Measurements from ENCODE around the gene GLRA3. TPM values are rescaled to one million over a fixed set of nuclear protein-coding genes. Genes with fewer than 3 reads are reported as not detected.
A peak's percentile ranks its signal among the peaks of the same experiment; 100 is the strongest.

GLRA3 gene
- total and polyA plus RNA-seq, 8 donors = 0.03 to 0.11 (median 0.04) TPM; not detected in 3

DNA sequence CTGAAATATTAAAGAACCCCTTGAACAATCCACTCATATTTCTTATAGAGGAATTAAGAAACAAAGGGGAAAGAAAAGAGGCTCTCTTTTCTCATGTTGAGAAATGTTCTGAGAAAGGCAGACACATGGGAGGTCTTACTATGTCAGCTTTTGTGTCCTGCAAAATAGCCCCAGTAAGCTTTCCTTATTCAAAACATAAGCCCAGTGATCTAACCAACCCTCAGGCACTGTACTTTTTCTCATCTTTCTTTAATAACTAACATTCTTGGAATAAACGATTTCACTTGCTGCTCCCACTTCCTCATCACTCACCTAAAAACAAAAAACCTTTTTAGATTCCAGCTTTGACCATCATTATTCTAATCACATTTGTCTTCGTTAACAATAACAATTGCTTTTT, 115.9 kb downstream of the GLRA3 start:
- intact Hi-C loops (cut with DNase I) = loop anchor here in 1 of 2 donors (10.0 kb wide), 1 partner anchor 348 kb away; no protein-coding TSS in a partner anchor
- Histone ChIP-seq H3K4me3 (no peak overlapping the region), H3K27me3 (no peaks in the 10 kb centered on the region), H3K4me1 (no peaks in the 10 kb centered on the region), H3K27ac (no peak overlapping the region), H3K36me3 (no peaks in the 10 kb centered on the region), H3K9me3 (no peaks in the 10 kb centered on the region)
- no peak for ATAC-seq
- TF ChIP-seq, protein P1, sequence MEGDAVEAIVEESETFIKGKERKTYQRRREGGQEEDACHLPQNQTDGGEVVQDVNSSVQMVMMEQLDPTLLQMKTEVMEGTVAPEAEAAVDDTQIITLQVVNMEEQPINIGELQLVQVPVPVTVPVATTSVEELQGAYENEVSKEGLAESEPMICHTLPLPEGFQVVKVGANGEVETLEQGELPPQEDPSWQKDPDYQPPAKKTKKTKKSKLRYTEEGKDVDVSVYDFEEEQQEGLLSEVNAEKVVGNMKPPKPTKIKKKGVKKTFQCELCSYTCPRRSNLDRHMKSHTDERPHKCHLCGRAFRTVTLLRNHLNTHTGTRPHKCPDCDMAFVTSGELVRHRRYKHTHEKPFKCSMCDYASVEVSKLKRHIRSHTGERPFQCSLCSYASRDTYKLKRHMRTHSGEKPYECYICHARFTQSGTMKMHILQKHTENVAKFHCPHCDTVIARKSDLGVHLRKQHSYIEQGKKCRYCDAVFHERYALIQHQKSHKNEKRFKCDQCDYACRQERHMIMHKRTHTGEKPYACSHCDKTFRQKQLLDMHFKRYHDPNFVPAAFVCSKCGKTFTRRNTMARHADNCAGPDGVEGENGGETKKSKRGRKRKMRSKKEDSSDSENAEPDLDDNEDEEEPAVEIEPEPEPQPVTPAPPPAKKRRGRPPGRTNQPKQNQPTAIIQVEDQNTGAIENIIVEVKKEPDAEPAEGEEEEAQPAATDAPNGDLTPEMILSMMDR (IDR thresholded peaks at IDR 0.05) = no peak
- DNase-seq = no peak

DNA sequence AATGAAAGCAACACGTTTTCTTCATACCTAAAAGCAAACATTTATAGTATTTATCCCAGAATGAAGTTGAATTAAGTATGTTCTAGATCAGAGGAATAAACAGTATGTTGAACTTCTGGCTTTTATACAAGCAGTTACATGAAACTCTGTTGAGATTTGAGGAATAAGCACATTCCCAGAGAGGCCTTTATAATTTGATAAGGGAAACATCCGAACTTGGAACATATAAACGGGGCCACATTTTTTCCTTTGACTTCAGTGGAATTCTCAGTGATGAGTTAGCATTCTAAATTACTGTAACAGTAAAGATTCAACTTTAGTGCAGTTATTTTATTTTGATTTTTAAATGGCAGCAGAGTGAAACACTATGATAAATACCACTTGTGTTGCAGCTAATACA, 119.5 kb downstream of the GLRA3 start:
- Histone ChIP-seq H3K27me3 (no peaks in the 10 kb centered on the region), H3K4me3 (no peak overlapping the region), H3K4me1 (no peaks in the 10 kb centered on the region), H3K9me3 (no peaks in the 10 kb centered on the region), H3K27ac (no peak overlapping the region), H3K36me3 (no peaks in the 10 kb centered on the region)
- ATAC-seq (no peak), DNase-seq (no peak)
- TF ChIP-seq, protein P1 (IDR thresholded peaks at IDR 0.05) = no peak
- intact Hi-C loops (cut with DNase I) = no loop called here

GRCh38 chr4:174708381-174708780, 120.7 kb downstream of the GLRA3 start:
- ATAC-seq (no peak), DNase-seq (no peak)
- H3K27ac ChIP-seq = no peak overlapping the region
- no peaks in the 10 kb centered on the region for H3K27me3 ChIP-seq
- no peaks in the 10 kb centered on the region for H3K4me1 ChIP-seq
- no peak overlapping the region for H3K4me3 ChIP-seq
- intact Hi-C loops (cut with DNase I) = no loop called here
- TF ChIP-seq, protein P1 (IDR thresholded peaks at IDR 0.05) = no peak
- H3K9me3 ChIP-seq = no peaks in the 10 kb centered on the region
- H3K36me3 ChIP-seq = no peaks in the 10 kb centered on the region

GRCh38 chr4:174707902-174708301, 121.1 kb downstream of the GLRA3 start:
- H3K27me3 ChIP-seq = no peaks in the 10 kb centered on the region
- ATAC-seq = peak; percentile 27
- H3K4me1 ChIP-seq = no peaks in the 10 kb centered on the region
- intact Hi-C loops (cut with DNase I) = no loop called here
- peak in 1 of 4 donors; percentile 8 for DNase-seq
- no peak overlapping the region for H3K27ac ChIP-seq
- H3K36me3 ChIP-seq = no peaks in the 10 kb centered on the region
- H3K4me3 ChIP-seq = no peak overlapping the region
- TF ChIP-seq, protein P1 (IDR thresholded peaks at IDR 0.05) = no peak
- H3K9me3 ChIP-seq = no peaks in the 10 kb centered on the region

- Histone ChIP-seq H3K27me3 (no peaks in the 10 kb centered on the region), H3K9me3 (no peaks in the 10 kb centered on the region), H3K36me3 (no peaks in the 10 kb centered on the region), H3K27ac (no peak overlapping the region), H3K4me1 (no peaks in the 10 kb centered on the region), H3K4me3 (no peak overlapping the region)
- no peak for ATAC-seq
- intact Hi-C loops (cut with DNase I) = no loop called here
- TF ChIP-seq, protein P1 (IDR thresholded peaks at IDR 0.05) = no peak
- no peak for DNase-seq
Observed at GRCh38 chr4:174707051-174707676, 121.9 kb downstream of the GLRA3 start.
